HG03064 (cell line): Measurements from ENCODE around the gene AGPAT3.

Experiments
- ATAC-seq: cut with Tn5 transposase; IDR thresholded peaks from one replicate; pipeline ENCODE4 v1.9.1; 2021; ENCODE audit warnings: low read depth; ENCODE audit not compliant: unreplicated experiment

The AGPAT3 gene

GRCh38 chr21:43970551-43970950 lies 105.5 kb downstream of the AGPAT3 start:
- no peak for ATAC-seq

- no peak for ATAC-seq
Measured at GRCh38 chr21:43971201-43971991, 106.4 kb downstream of the AGPAT3 start.

- ATAC-seq: no peak
Measured at GRCh38 chr21:43971992-43972255, 106.9 kb downstream of the AGPAT3 start.

GRCh38 chr21:43972850-43973633 lies 108.0 kb downstream of the AGPAT3 start:
- ATAC-seq: no peak

- ATAC-seq: no peak
Measured at GRCh38 chr21:43973634-43973955, 108.6 kb downstream of the AGPAT3 start.

- no peak for ATAC-seq
Measured at GRCh38 chr21:43974791-43975468, 109.9 kb downstream of the AGPAT3 start.

- no peak for ATAC-seq
Measured at GRCh38 chr21:43975469-43976098, 110.6 kb downstream of the AGPAT3 start.

- no peak for ATAC-seq
Measured at GRCh38 chr21:43976661-43977060, 111.6 kb downstream of the AGPAT3 start.

GRCh38 chr21:43978060-43978459 lies 113.0 kb downstream of the AGPAT3 start:
- no peak for ATAC-seq

GRCh38 chr21:43979654-43980053 lies 114.6 kb downstream of the AGPAT3 start:
- ATAC-seq: no peak

- no peak for ATAC-seq
Measured at GRCh38 chr21:43981151-43981870, 116.3 kb downstream of the AGPAT3 start.

GRCh38 chr21:43981871-43982210 lies 116.8 kb downstream of the AGPAT3 start:
- ATAC-seq: no peak

- ATAC-seq: no peak
Measured at GRCh38 chr21:43982489-43983078, 117.6 kb downstream of the AGPAT3 start.

- ATAC-seq: no peak
Measured at GRCh38 chr21:43983390-43983789, 118.4 kb downstream of the AGPAT3 start.

GRCh38 chr21:43983860-43984420 lies 118.9 kb downstream of the AGPAT3 start:
- ATAC-seq: no peak

- ATAC-seq: no peak
Measured at GRCh38 chr21:43984905-43985689, 120.1 kb downstream of the AGPAT3 start.

GRCh38 chr21:43985690-43986251 lies 120.7 kb downstream of the AGPAT3 start:
- ATAC-seq: no peak

- no peak for ATAC-seq
Measured at GRCh38 chr21:43986544-43987451, 121.8 kb downstream of the AGPAT3 start.
